ENCODE data around the gene SLC12A9.

Gene SLC12A9

GRCh38 chr7:100822236-100823139, 30.0 kb upstream of the SLC12A9 start:
- no peak overlapping the region for H3K27ac ChIP-seq (replicated peaks)
- H3K4me3 ChIP-seq (replicated peaks; ENCODE audit: insufficient read depth, low read length), result no peak overlapping the region
- TF ChIP-seq GABPA (IDR thresholded peaks at IDR 0.05; ENCODE audit: low read depth) (no peak), REST (IDR thresholded peaks at IDR 0.05; ENCODE audit: insufficient replicate concordance, low read depth) (no peak), POLR2AphosphoS5 (IDR thresholded peaks at IDR 0.05; ENCODE audit: low read depth) (no peak), SPI1 (IDR thresholded peaks at IDR 0.05; ENCODE audit: borderline replicate concordance, low read depth) (no peak), CTCF (IDR thresholded peaks at IDR 0.05; ENCODE audit: insufficient read depth, low read length) (no peak)
- DNase-seq (ENCODE audit: low read depth in 1 of 2, low spot score in 1 of 2), result no peak
- H3K27me3 ChIP-seq (ENCODE audit: insufficient read depth, poor library complexity, severe bottlenecking), result peaks cover 26% of the 10 kb centered on the region

GRCh38 chr7:100823140-100823525, 29.4 kb upstream of the SLC12A9 start:
- no peak for DNase-seq (ENCODE audit: low read depth in 1 of 2, low spot score in 1 of 2)
- TF ChIP-seq POLR2AphosphoS5 (IDR thresholded peaks at IDR 0.05; ENCODE audit: low read depth) (no peak), SPI1 (IDR thresholded peaks at IDR 0.05; ENCODE audit: borderline replicate concordance, low read depth) (no peak), REST (IDR thresholded peaks at IDR 0.05; ENCODE audit: insufficient replicate concordance, low read depth) (no peak), CTCF (IDR thresholded peaks at IDR 0.05; ENCODE audit: insufficient read depth, low read length) (no peak), GABPA (IDR thresholded peaks at IDR 0.05; ENCODE audit: low read depth) (no peak)
- Histone ChIP-seq H3K27ac (replicated peaks) (no peak overlapping the region), H3K4me3 (replicated peaks; ENCODE audit: insufficient read depth, low read length) (no peak overlapping the region), H3K27me3 (ENCODE audit: insufficient read depth, poor library complexity, severe bottlenecking) (peaks cover 32% of the 10 kb centered on the region)

GRCh38 chr7:100823534-100823933, 29.0 kb upstream of the SLC12A9 start:
- H3K27ac ChIP-seq (replicated peaks), result no peak overlapping the region
- H3K27me3 ChIP-seq (ENCODE audit: insufficient read depth, poor library complexity, severe bottlenecking), result peaks cover 35% of the 10 kb centered on the region
- no peak for TF ChIP-seq SPI1 (IDR thresholded peaks at IDR 0.05; ENCODE audit: borderline replicate concordance, low read depth)
- TF ChIP-seq REST (IDR thresholded peaks at IDR 0.05; ENCODE audit: insufficient replicate concordance, low read depth), result no peak
- TF ChIP-seq CTCF (IDR thresholded peaks at IDR 0.05; ENCODE audit: insufficient read depth, low read length), result no peak
- TF ChIP-seq GABPA (IDR thresholded peaks at IDR 0.05; ENCODE audit: low read depth), result no peak
- TF ChIP-seq POLR2AphosphoS5 (IDR thresholded peaks at IDR 0.05; ENCODE audit: low read depth), result no peak
- DNase-seq (ENCODE audit: low read depth in 1 of 2, low spot score in 1 of 2), result no peak
- H3K4me3 ChIP-seq (replicated peaks; ENCODE audit: insufficient read depth, low read length), result no peak overlapping the region

All from HL-60 (cell line).